Measurements from ENCODE around the gene PHACTR3.

Gene PHACTR3

DNA sequence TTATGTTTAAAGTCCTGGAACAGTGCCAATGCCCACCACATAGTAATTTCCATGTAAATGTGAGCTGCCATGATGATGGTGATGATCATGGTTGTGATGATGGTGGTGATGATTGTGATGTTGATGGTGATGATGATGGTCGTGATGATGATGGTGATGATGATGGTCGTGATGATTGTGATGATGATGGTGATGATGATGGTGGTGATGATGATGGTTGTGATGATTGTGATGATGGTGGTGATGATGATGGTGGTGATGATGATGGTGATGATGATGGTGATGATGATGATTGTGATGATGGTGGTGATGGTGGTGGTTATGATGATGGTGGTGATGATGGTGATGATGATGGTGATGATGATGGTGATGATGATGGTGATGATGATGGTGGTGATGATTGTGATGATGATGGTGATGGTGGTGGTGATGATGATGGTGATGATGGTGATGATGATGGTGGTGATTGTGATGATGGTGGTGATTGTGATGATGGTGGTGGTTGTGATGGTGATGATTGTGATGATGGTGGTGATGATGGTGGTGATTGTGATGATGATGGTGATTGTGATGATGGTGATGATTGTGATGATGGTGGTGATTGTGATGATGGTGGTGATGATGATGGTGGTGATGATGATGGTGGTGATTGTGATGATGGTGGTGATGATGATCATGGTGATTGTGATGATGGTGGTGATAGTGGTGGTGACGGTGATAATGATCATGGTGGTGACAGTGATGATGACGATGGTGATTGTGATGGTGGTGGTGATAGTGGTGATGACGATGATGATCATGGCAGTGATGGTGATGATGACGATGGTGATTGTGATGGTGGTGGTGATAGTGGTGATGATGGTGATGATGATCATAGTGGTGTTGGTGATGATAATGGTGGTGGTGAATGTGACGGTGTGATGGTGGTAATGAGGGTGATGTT lies 82.3 kb downstream of the PHACTR3 start:
- H3K4me1 Mint-ChIP-seq, result no peaks in the 10 kb centered on the region
- H3K4me3 Mint-ChIP-seq, result no peak overlapping the region
- H3K36me3 Mint-ChIP-seq, result no peaks in the 10 kb centered on the region
- H3K9me3 Mint-ChIP-seq, result no peaks in the 10 kb centered on the region
- H3K27ac Mint-ChIP-seq, result no peak overlapping the region
- ATAC-seq, result no peak
- no peaks in the 10 kb centered on the region for H3K27me3 Mint-ChIP-seq

DNA sequence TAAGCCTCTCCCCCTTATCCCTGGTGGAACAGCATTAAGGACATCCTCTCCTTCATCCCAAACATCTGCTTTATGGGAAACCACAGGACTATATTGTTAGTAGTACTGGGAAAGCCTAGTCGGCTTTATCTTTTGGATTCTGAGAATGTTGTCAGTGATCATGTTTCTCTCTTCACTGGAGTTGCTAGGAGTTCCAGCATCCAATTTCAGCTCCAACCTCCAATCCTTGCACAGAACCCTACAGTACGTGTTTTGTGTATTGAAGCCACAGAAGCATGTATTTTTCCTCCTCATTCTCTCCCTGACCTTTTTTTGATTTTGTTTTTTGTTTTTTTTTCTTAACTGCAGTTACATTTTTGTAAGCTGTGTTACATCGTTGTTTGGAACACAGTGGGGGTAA lies 84.0 kb downstream of the PHACTR3 start:
- H3K27me3 Mint-ChIP-seq, result no peaks in the 10 kb centered on the region
- no peaks in the 10 kb centered on the region for H3K4me1 Mint-ChIP-seq

DNA sequence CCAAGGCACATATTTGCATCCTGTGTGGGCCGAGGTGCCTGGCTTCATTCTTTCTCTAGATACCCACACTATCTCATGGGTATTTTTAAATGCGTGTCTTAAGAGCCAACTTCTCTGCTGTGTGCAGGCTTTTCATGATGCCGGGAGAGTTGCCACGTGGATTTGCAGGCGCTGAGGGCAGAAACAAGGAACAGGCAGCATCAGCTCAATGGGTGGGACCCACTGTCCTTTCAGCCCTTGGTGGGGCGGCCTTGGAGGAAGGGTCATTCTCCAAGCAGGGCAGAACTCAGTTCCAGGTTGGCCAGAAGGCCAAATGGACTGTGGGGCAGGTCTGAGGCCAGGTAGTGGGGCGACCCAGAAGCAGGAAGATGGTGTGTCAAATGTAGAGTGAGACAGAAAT lies 84.7 kb downstream of the PHACTR3 start:
- no peak overlapping the region for H3K27ac Mint-ChIP-seq
- H3K4me1 Mint-ChIP-seq, result no peaks in the 10 kb centered on the region
- no peaks in the 10 kb centered on the region for H3K27me3 Mint-ChIP-seq
- no peak for ATAC-seq
- no peaks in the 10 kb centered on the region for H3K9me3 Mint-ChIP-seq
- H3K36me3 Mint-ChIP-seq, result no peaks in the 10 kb centered on the region
- H3K4me3 Mint-ChIP-seq, result no peak overlapping the region

More for the DNA sequence above, 84.0 kb downstream of the PHACTR3 start:
- no peaks in the 10 kb centered on the region for H3K9me3 Mint-ChIP-seq
- no peaks in the 10 kb centered on the region for H3K36me3 Mint-ChIP-seq
- H3K27ac Mint-ChIP-seq, result no peak overlapping the region
- no peak for ATAC-seq
- H3K4me3 Mint-ChIP-seq, result no peak overlapping the region

DNA sequence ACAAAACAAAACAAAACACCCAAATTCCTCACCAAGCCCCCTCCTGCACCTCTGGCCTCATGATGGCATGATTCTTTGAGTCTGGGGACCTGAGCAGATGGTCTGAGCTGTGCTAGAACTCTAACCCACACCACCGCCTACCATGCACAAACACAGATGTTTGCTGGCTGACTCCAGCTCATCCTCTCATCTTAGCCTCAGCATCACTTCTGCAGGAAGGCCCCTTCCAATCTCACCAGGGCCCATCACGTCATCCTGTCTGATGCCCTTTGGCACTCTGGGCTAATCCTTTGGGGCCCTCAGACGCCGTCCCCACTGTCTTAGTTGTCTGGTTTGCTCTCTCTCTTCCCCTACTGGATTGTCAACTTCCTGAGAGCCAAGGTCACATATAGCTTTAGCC lies 85.8 kb downstream of the PHACTR3 start:
- Mint-ChIP-seq H3K27me3 (no peaks in the 10 kb centered on the region), H3K9me3 (no peaks in the 10 kb centered on the region), H3K36me3 (no peaks in the 10 kb centered on the region), H3K4me3 (no peak overlapping the region), H3K27ac (no peak overlapping the region), H3K4me1 (no peaks in the 10 kb centered on the region)
- ATAC-seq, result no peak

DNA sequence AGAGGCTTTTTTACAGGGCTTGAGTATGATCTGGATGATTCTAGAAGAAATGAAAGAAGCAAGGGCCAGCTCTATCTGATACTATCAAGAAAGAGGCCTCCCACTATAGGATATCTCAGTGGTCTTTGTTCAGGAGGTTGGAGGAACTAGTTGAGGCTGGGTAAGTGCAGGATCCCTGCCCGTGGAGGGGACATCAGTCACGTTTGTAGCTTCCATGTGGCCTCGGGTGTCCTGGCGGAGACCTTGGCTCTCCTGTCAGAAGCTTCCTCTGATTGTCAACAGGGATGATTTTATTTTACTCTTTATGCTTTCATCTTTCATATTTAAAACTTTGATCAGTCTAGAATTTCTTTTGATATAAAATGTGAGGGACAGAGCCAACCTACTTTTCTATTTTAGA lies 86.6 kb downstream of the PHACTR3 start:
- Mint-ChIP-seq H3K4me1 (no peaks in the 10 kb centered on the region), H3K9me3 (no peaks in the 10 kb centered on the region), H3K4me3 (no peak overlapping the region), H3K27me3 (no peaks in the 10 kb centered on the region), H3K36me3 (no peaks in the 10 kb centered on the region), H3K27ac (no peak overlapping the region)
- ATAC-seq, result no peak

DNA sequence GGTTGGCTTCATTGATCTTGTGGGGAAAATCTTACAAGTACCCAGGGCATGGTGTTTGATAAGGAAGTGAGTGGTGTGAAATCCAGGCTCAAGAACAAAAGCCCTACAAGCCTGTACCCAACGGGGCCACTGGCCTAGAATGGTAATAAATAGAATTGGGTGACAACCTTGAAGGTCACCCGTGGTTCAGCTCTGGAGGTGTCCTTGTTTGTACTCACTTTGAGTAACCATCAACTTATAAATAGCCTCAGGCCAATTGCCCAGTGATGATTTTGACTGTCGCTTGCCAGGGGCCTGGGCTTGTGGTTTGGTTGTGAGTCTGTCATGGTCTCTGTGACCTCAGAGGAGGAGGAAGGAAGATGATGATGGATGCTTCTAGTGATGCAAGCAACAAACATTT lies 87.8 kb downstream of the PHACTR3 start:
- H3K36me3 Mint-ChIP-seq, result no peaks in the 10 kb centered on the region
- H3K9me3 Mint-ChIP-seq, result no peaks in the 10 kb centered on the region
- H3K4me3 Mint-ChIP-seq, result no peak overlapping the region
- no peaks in the 10 kb centered on the region for H3K27me3 Mint-ChIP-seq
- H3K4me1 Mint-ChIP-seq, result no peaks in the 10 kb centered on the region
- no peak for ATAC-seq
- no peak overlapping the region for H3K27ac Mint-ChIP-seq

DNA sequence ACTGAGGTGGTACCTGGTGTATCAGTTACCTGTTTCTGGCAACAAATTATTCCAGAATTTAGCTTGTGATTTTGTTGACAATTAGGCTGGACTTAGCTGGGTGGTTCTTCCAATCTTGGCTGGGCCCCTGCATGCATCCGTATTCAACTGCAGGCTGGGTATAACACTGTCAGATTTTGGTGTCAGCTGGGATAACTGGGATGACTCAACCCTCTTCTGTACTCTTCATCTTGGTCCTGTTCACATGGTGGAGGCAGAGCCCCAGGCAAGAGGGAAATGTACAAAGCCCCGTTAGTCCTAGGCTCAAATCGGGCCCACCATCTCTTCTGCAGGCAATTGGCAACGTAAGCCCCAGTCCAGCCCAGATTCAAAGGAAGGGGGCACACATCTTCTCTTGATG lies 89.2 kb downstream of the PHACTR3 start:
- Mint-ChIP-seq H3K27me3 (no peaks in the 10 kb centered on the region), H3K27ac (no peak overlapping the region), H3K4me3 (no peak overlapping the region), H3K9me3 (no peaks in the 10 kb centered on the region), H3K4me1 (no peaks in the 10 kb centered on the region), H3K36me3 (no peaks in the 10 kb centered on the region)
- ATAC-seq, result no peak

DNA sequence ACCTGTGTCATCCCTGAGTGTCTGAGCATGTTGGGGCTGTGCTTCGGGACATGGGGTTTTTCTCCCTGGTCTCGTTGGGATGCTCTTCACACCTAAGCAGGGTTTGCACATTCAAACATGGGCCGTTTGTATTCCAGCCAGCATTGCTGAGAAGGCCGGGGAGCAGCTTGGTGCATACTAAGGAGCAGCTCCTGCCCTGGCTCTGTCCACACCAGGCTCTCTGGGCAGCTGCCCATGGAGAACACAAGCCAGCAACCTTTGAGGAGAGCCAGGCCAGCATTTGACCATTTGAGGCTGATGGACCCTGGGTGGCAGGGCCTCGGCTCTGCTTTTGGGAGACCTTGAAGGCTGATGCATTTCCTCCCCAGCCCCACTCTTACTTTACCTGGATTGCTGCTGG lies 92.1 kb downstream of the PHACTR3 start:
- H3K4me1 Mint-ChIP-seq, result no peaks in the 10 kb centered on the region
- ATAC-seq, result no peak
- H3K27ac Mint-ChIP-seq, result no peak overlapping the region
- no peaks in the 10 kb centered on the region for H3K36me3 Mint-ChIP-seq
- H3K9me3 Mint-ChIP-seq, result no peaks in the 10 kb centered on the region
- no peak overlapping the region for H3K4me3 Mint-ChIP-seq
- H3K27me3 Mint-ChIP-seq, result no peaks in the 10 kb centered on the region

DNA sequence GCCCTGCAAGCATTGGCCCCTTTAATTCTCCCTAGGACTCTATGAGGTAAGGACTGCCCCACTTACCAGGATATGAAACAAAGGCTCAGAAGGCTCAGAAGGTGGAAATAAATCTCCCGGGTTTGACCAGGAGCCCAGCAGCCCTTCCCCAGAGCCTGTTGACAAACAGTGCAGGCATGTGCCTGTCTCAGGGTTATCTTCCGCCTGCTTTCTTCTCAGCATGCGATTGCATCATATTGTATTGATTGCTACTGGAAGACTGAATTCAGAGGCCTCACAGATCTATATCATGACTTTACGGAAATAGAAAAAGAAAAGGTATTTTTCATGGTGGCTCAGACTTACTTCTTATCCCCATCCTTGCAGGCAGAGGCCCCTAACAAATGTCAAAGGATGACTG lies 92.7 kb downstream of the PHACTR3 start:
- Mint-ChIP-seq H3K36me3 (no peaks in the 10 kb centered on the region), H3K4me1 (no peaks in the 10 kb centered on the region), H3K27ac (no peak overlapping the region), H3K27me3 (no peaks in the 10 kb centered on the region), H3K9me3 (no peaks in the 10 kb centered on the region), H3K4me3 (no peak overlapping the region)
- ATAC-seq, result no peak

DNA sequence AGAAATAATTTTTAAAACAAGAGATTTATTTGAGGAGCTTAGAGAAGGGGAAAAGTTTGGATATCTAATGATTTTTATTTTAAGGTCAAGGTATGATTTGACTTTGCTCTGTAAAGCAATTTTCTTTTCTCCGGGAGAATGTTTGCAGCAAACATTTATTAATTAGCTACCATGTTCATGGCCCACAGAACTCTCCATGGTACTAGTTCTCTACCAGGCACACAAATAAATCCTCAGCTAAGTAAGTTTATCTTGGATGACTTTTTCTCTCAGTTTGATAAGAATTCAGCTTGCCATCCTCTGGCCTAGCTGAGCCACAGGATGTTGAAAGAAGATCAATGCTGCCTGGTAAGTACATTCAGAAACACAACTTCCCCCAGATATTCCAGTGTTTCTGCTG lies 94.3 kb downstream of the PHACTR3 start:
- H3K9me3 Mint-ChIP-seq, result no peaks in the 10 kb centered on the region

DNA sequence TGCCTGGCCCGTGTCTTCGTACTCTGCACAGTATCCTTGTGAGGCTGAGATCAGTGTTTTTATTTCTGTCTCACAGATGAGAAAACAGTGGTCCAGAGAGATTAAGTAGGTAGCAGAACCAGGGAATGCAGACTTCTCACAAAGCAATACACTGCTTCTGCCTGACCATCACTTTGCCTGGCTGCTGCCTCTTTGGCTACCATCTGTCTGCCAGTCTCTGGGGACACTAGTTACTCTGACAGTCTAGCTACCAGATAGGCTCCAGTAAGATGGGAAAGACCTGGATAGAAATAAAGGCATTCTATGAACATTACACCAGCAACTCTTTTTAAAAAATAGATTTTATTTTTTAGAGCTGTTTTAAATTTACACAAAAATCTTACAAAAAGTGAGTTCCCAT lies 96.9 kb downstream of the PHACTR3 start:
- Mint-ChIP-seq H3K36me3 (no peaks in the 10 kb centered on the region), H3K4me1 (no peaks in the 10 kb centered on the region), H3K9me3 (no peaks in the 10 kb centered on the region), H3K4me3 (no peak overlapping the region), H3K27me3 (no peaks in the 10 kb centered on the region), H3K27ac (no peak overlapping the region)
- ATAC-seq, result no peak

More for the DNA sequence above, 94.3 kb downstream of the PHACTR3 start:
- no peak for ATAC-seq
- no peaks in the 10 kb centered on the region for H3K27me3 Mint-ChIP-seq
- no peak overlapping the region for H3K27ac Mint-ChIP-seq
- H3K4me1 Mint-ChIP-seq, result no peaks in the 10 kb centered on the region
- no peaks in the 10 kb centered on the region for H3K36me3 Mint-ChIP-seq
- H3K4me3 Mint-ChIP-seq, result no peak overlapping the region

DNA sequence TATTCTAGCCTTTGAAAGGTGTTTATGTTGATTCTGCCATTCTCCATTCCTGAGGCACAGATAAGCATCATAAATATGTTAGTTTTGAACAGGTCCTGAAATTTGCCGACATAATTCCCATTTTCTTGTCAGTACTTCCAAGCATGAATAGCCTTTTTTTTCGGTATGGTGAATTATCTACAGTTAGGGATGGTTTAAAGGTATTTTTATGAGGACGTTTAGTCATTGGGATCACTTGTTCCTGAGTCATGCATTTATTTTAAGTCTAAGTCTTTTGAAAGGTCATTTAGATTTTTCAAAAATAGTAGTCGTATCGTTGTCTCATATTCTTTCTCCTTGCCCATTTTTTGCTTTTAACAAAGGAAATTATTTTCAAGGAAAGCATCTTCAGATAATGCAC lies 98.7 kb downstream of the PHACTR3 start:
- Mint-ChIP-seq H3K9me3 (peaks cover 1% of the 10 kb centered on the region), H3K27me3 (no peaks in the 10 kb centered on the region), H3K27ac (no peak overlapping the region), H3K4me1 (no peaks in the 10 kb centered on the region), H3K4me3 (no peak overlapping the region), H3K36me3 (no peaks in the 10 kb centered on the region)
- no peak for ATAC-seq

DNA sequence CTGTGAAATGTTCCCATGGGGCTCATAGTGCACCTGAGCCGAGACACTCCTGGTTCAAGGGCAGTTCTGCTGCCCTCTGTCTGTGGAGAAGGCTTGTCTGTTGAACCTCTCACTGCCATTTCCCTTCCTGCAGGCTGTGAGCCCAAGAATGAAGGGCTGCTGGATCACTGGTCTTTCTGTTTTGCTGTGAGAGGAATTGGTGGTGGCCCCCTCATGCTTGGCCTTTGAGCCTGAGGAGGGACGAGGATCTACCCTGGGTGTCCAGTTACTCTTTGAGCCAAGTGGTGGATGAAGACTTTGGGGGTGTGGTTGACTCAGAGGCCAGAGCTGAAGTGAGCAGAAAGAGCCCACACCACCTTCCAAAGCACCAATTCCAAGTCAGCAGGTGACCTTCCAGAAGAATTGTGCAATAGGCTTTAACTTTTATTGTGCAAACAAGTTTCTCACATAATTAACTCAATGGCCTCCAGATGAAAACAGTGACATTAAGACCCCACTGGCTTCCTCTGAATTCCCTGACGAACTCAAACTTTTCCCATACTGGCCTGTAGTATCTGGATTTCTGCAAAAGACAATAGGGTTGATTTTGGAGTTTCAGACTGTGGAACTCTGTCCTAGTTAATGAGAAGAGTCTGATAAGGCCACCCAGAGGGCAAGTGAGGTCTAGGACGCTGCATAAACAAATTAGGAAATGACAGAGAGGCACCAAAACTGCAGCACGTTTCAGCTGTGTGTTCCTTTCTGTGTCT lies 101.5 kb downstream of the PHACTR3 start:
- H3K4me3 Mint-ChIP-seq, result no peak overlapping the region
- no peaks in the 10 kb centered on the region for H3K27me3 Mint-ChIP-seq
- H3K27ac Mint-ChIP-seq, result no peak overlapping the region
- no peak for ATAC-seq
- H3K36me3 Mint-ChIP-seq, result no peaks in the 10 kb centered on the region
- H3K4me1 Mint-ChIP-seq, result no peaks in the 10 kb centered on the region
- peaks cover 3% of the 10 kb centered on the region for H3K9me3 Mint-ChIP-seq

DNA sequence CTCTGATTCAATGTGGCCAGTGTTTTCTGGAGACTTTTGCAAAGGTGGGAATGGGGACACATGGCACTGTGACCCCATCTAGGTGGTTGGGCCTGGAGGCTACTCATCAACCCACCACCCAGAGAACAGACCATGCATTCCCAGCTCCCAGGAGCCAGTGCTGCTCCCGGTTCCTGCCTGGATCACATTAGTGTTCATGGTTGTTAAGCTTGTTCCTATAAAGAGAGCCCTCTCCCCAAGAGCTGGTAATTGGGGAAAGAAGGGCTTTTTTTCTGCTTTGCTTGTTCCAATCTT lies 102.0 kb downstream of the PHACTR3 start:
- no peak for ATAC-seq
- H3K9me3 Mint-ChIP-seq, result peaks cover 5% of the 10 kb centered on the region
- no peak overlapping the region for H3K4me3 Mint-ChIP-seq
- no peaks in the 10 kb centered on the region for H3K36me3 Mint-ChIP-seq
- no peaks in the 10 kb centered on the region for H3K27me3 Mint-ChIP-seq
- H3K27ac Mint-ChIP-seq, result no peak overlapping the region
- no peaks in the 10 kb centered on the region for H3K4me1 Mint-ChIP-seq

DNA sequence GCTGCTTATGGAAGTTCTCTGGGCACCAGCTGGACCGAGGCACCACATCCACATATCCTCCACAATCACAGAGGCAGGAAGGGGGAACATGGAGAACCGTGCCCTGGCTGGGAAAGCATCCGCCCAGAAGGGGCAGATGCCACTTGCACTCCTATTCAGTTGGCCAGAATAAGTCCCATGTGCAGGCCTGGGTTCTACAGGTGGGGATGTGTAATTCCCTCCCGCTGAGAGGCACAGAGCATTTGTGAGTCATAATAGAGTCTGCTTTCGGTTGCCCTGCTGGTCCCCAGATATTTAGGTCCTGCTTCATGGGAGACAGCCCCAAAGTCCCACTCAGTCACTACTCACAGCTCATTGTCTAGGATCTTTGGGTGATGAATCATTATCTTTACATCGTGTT lies 104.0 kb downstream of the PHACTR3 start:
- Mint-ChIP-seq H3K27ac (no peak overlapping the region), H3K4me1 (no peaks in the 10 kb centered on the region), H3K9me3 (peaks cover 12% of the 10 kb centered on the region), H3K4me3 (no peak overlapping the region), H3K36me3 (peaks cover 5% of the 10 kb centered on the region), H3K27me3 (no peaks in the 10 kb centered on the region)
- ATAC-seq, result no peak

DNA sequence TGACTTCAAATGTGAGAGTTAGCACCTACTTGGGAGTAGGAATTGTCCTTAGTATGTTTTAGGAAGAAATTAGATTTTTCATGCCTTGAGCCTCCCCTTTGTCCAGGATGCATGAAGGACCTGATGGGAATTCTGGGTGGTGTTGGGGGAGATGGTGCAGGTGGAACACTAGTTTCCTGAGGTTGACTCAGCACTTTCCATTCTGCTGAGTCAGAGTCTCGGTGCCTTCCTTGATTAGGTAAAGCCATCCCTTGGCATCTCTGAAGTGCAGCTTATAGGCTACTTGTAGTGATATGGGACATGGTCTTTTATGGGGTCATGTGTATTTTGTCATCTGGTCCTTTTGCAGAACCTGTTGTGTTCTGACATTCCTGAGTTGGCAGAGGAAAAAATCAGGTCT lies 105.3 kb downstream of the PHACTR3 start:
- Mint-ChIP-seq H3K9me3 (peaks cover 16% of the 10 kb centered on the region), H3K27me3 (no peaks in the 10 kb centered on the region), H3K4me3 (no peak overlapping the region), H3K4me1 (no peaks in the 10 kb centered on the region), H3K27ac (no peak overlapping the region), H3K36me3 (peaks cover 5% of the 10 kb centered on the region)
- no peak for ATAC-seq
